HCT116 (cell line): Measurements from ENCODE around the gene RAB29. TPM values are rescaled to one million over a fixed set of nuclear protein-coding genes. Genes with fewer than 3 reads are reported as not detected.

Source experiments
- ATAC-seq: fragments of 200-7000 bp; cut with Tn5 transposase; 2 replicates; pipeline ENCODE4 v1.9.1; 2020; ENCODE audit warnings: mild to moderate bottlenecking, moderate library complexity
- BruUV-seq: library from RNA; stranded (reverse); fragments of 400-500 nt; replicated peaks from 2 replicates; lab custom pipeline; 2021; lab: Mats Ljungman, UMichigan
- CTCF ChIA-PET: fragments of 300-600 bp; sonication (Branson Sonifier 250); formaldehyde crosslinking; loops from one replicate; lab custom pipeline; 2021; ENCODE audit warnings: antibody characterized with exemption; lab: Charles Lee
- POLR2A ChIA-PET: fragments of 300-600, 350-600 bp; sonication (Branson Sonifier 250); formaldehyde crosslinking; loops from one replicate; lab custom pipeline; 2021; ENCODE audit warnings: antibody characterized with exemption; lab: Charles Lee
- RAD21 ChIA-PET, 2 experiments: fragments of 300-600 bp; sonication (Branson Sonifier 250); formaldehyde crosslinking; loops; one replicate each; lab custom pipeline; 2023; ENCODE audit warnings: low total read pairs in 2 of 2; ENCODE audit not compliant: uncharacterized antibody in 2 of 2, unreplicated experiment in 2 of 2, low non-redundant PET in 1 of 2; lab: Charles Lee
- DNase-seq: peaks from one replicate; pipeline ENCODE4 v3.0.0-alpha.2; 2010; ENCODE audit warnings: low read depth, low spot score
- H2AFZ ChIP-seq: fragments of 200-600 bp; shearing (Covaris generic), sonication (generic); 2 replicates; pipeline ENCODE4 v1.6.1; 2017; ENCODE audit warnings: low read depth, mixed run types, mixed read lengths, antibody characterized with exemption, low read length; ENCODE audit not compliant: poor library complexity, severe bottlenecking
- H3K27ac ChIP-seq: 2 replicates; pipeline ENCODE4 v1.5.1; 2012; ENCODE audit warnings: low read depth, low read length
- H3K27me3 ChIP-seq: fragments of 200-600 bp; sonication (generic); 2 replicates; pipeline ENCODE4 v1.6.1; 2016; ENCODE audit warnings: mixed run types, low read length, mixed read lengths; ENCODE audit not compliant: insufficient read depth
- H3K36me3 ChIP-seq, 2 experiments: fragments of 200-500 bp in 1 of 2; fragments of 200-600 bp in 1 of 2; sonication (Bioruptor generic) in 1 of 2; sonication (generic) in 1 of 2; 2 replicates each; pipeline versions ENCODE4 v1.5.1 to v1.6.1; 2014 to 2016; ENCODE audit warnings: low read length in 2 of 2, inconsistent platforms in 1 of 2, mixed read lengths in 1 of 2, mixed run types in 1 of 2; ENCODE audit not compliant: insufficient read depth in 2 of 2, control insufficient read depth in 1 of 2
- H3K4me1 ChIP-seq, 2 experiments: fragments of 200-600 bp in 1 of 2; sonication (generic) in 1 of 2; 2 replicates each; pipeline versions ENCODE4 v1.5.1 to v1.6.1; 2012 to 2017; ENCODE audit warnings: low read length in 2 of 2, inconsistent platforms in 1 of 2, mild to moderate bottlenecking in 1 of 2, mixed read lengths in 1 of 2, mixed run types in 1 of 2, moderate library complexity in 1 of 2; ENCODE audit not compliant: insufficient read depth in 2 of 2, control insufficient read depth in 1 of 2
- H3K4me2 ChIP-seq: fragments of 200-600 bp; sonication (generic); 2 replicates; pipeline ENCODE4 v1.6.1; 2017; ENCODE audit warnings: mixed run types, low read length, mixed read lengths
- H3K4me3 ChIP-seq, 2 experiments: fragments of 200-600 bp in 1 of 2; sonication (generic) in 1 of 2; replicated peaks in 1 of 2; 2 replicates each; pipeline ENCODE4 v1.5.1; 2011 to 2016; ENCODE audit warnings: low read length in 2 of 2, control low read depth in 1 of 2, low read depth in 1 of 2, mild to moderate bottlenecking in 1 of 2, mixed read lengths in 1 of 2, mixed run types in 1 of 2
- H3K79me2 ChIP-seq: fragments of 200-600 bp; sonication (generic); 2 replicates; pipeline ENCODE4 v1.6.1; 2017; ENCODE audit warnings: mild to moderate bottlenecking, mixed run types, low read length, moderate library complexity, mixed read lengths; ENCODE audit not compliant: insufficient read depth
- H3K9ac ChIP-seq: fragments of 200-600 bp; sonication (generic); 2 replicates; pipeline ENCODE4 v1.6.1; 2016; ENCODE audit warnings: low read length, mixed read lengths
- H3K9me2 ChIP-seq: fragments of 200-600 bp; sonication (generic), shearing (Covaris generic); 2 replicates; pipeline ENCODE4 v1.6.1; 2017; ENCODE audit warnings: mixed run types, mild to moderate bottlenecking, moderate library complexity; ENCODE audit not compliant: insufficient read depth
- H3K9me3 ChIP-seq, 2 experiments: fragments of 200-500 bp in 1 of 2; fragments of 200-600 bp in 1 of 2; sonication (Bioruptor generic) in 1 of 2; sonication (generic) in 1 of 2; 2 replicates each; pipeline ENCODE4 v1.6.1; 2014 to 2017; ENCODE audit warnings: low read length in 2 of 2, mixed read lengths in 2 of 2, inconsistent platforms in 1 of 2, low read depth in 1 of 2, mild to moderate bottlenecking in 1 of 2, mixed run types in 1 of 2, moderate library complexity in 1 of 2; ENCODE audit not compliant: control insufficient read depth in 1 of 2, insufficient read depth in 1 of 2
- H4K20me1 ChIP-seq: fragments of 200-600 bp; sonication (generic), shearing (Covaris generic); 2 replicates; pipeline ENCODE4 v1.6.1; 2017; ENCODE audit warnings: mixed run types, mild to moderate bottlenecking, moderate library complexity; ENCODE audit not compliant: insufficient read depth
- ELF1 ChIP-seq: IDR thresholded peaks from 2 replicates; pipeline ENCODE4 v1.6.1; 2012; ENCODE audit warnings: low read depth, borderline replicate concordance
- EZH2phosphoT487 ChIP-seq: fragments of 200-600 bp; IDR thresholded peaks from 2 replicates; pipeline ENCODE4 v1.6.1; 2018; ENCODE audit warnings: antibody characterized with exemption, borderline replicate concordance
- FOSL1 ChIP-seq: IDR thresholded peaks from 2 replicates; pipeline ENCODE4 v1.6.1; 2012; ENCODE audit warnings: low read depth
- POLR2A ChIP-seq: IDR thresholded peaks from 2 replicates; pipeline ENCODE4 v1.7.0; 2011; ENCODE audit warnings: borderline replicate concordance; ENCODE audit not compliant: insufficient read depth, insufficient read length; ENCODE audit errors: extremely low read depth
- POLR2AphosphoS5 ChIP-seq: IDR thresholded peaks from 2 replicates; pipeline ENCODE4 v1.6.1; 2011; ENCODE audit warnings: mild to moderate bottlenecking, low read depth, low read length, moderate library complexity
- RAD21 ChIP-seq: IDR thresholded peaks from 2 replicates; pipeline ENCODE4 v1.6.1; 2012; ENCODE audit warnings: low read depth, mild to moderate bottlenecking
- SP1 ChIP-seq: IDR thresholded peaks from 2 replicates; pipeline ENCODE4 v1.6.1; 2012; ENCODE audit warnings: low read depth
- SRF ChIP-seq: IDR thresholded peaks from 2 replicates; pipeline ENCODE4 v1.6.1; 2012; ENCODE audit warnings: low read depth
- ZNF274 ChIP-seq: fragments of 200-500 bp; sonication (Bioruptor generic); IDR thresholded peaks from 2 replicates; pipeline ENCODE4 v1.6.1; 2014; ENCODE audit warnings: mild to moderate bottlenecking, low read depth, low read length, inconsistent platforms
- intact Hi-C: fragments of 100-400 bp; cut with micrococcal nuclease; formaldehyde crosslinking; loops from 2 replicates; pipeline ENCODE4 v1.10.0; 2022
- total RNA-seq: library from RNA; stranded (reverse); gene quantifications from one replicate; pipeline ENCODE4 v1.2.1, GENCODE V29; 2021; ENCODE audit not compliant: unreplicated experiment

The RAB29 gene
- total RNA-seq, 1 experiment from 2014 or later: 17.7 TPM

GRCh38 chr1:205813755-205814058 lies 38.4 kb upstream of the RAB29 start:
- TF ChIP-seq POLR2A (no peak), SP1 (no peak), FOSL1 (no peak), ELF1 (no peak), POLR2AphosphoS5 (no peak), SRF (no peak), RAD21 (no peak), EZH2phosphoT487 (no peak), ZNF274 (no peak)
- RAD21 ChIA-PET: no interaction called here
- no peaks in the 10 kb centered on the region for H3K27me3 ChIP-seq
- no peaks in the 10 kb centered on the region for H3K9me3 ChIP-seq
- H2AFZ ChIP-seq: peak overlapping the region; percentile 70
- peaks cover 6 to 15% of the 10 kb centered on the region in 2 experiments; a peak in 2 of 4 replicates for H3K36me3 ChIP-seq
- POLR2A ChIA-PET: interaction anchor here (0.8 kb wide), 1 partner anchor 147 kb away, joined by 3 read pairs; no protein-coding TSS in a partner anchor
- BruUV-seq: no TSS peak
- peak overlapping the region; percentile 58 for H3K27ac ChIP-seq
- H3K4me3 ChIP-seq: peak overlapping the region; percentile 64 to 72
- no peaks in the 10 kb centered on the region; the same call in 1 of the 2 replicates for H3K9me2 ChIP-seq
- peak; percentile 62 for ATAC-seq
- H4K20me1 ChIP-seq: no peaks in the 10 kb centered on the region
- H3K79me2 ChIP-seq: peaks cover 24% of the 10 kb centered on the region; the same call in 1 of the 2 replicates
- CTCF ChIA-PET: no interaction called here
- DNase-seq: peak; percentile 32
- H3K4me2 ChIP-seq: peak overlapping the region; percentile 90
- intact Hi-C loops: loop anchor here (1.0 to 5.0 kb wide), 2 partner anchors 64 to 94 kb away; no protein-coding TSS in a partner anchor
- H3K4me1 ChIP-seq: peaks cover 7 to 20% of the 10 kb centered on the region in 2 experiments; a peak in 3 of 4 replicates
- H3K9ac ChIP-seq: peak overlapping the region; percentile 84
